Epithelial cell of prostate (primary cell): Measurements from ENCODE around the gene TRAF2.

Experiments
- DNase-seq: peaks from one replicate; pipeline ENCODE4 v3.0.0-alpha.2; 2011; ENCODE audit warnings: low read depth, low spot score
- H3K27ac ChIP-seq: fragments of 450-650 bp; 2 replicates; pipeline ENCODE4 v1.5.1; 2017; ENCODE audit warnings: mild to moderate bottlenecking

TRAF2 gene

GRCh38 chr9:136945333-136946227 is 59.3 kb downstream of the TRAF2 start:
- H3K27ac ChIP-seq: no peak overlapping the region
- DNase-seq: no peak

GRCh38 chr9:136946228-136947027 is 60.1 kb downstream of the TRAF2 start:
- no peak overlapping the region for H3K27ac ChIP-seq
- no peak for DNase-seq

GRCh38 chr9:136947028-136947891 is 60.9 kb downstream of the TRAF2 start:
- peak overlapping the region; percentile 74 for H3K27ac ChIP-seq
- DNase-seq: no peak

GRCh38 chr9:136947955-136948510 is 61.7 kb downstream of the TRAF2 start:
- peak overlapping the region; percentile 74 for H3K27ac ChIP-seq
- no peak for DNase-seq

- peak overlapping the region; percentile 74 for H3K27ac ChIP-seq
- DNase-seq: no peak
Observed at GRCh38 chr9:136949239-136949816, 63.0 kb downstream of the TRAF2 start.

- DNase-seq: peak; percentile 64
- peak overlapping the region; percentile 74 for H3K27ac ChIP-seq
Observed at GRCh38 chr9:136949817-136950655, 63.7 kb downstream of the TRAF2 start.

GRCh38 chr9:136950656-136951276 is 64.5 kb downstream of the TRAF2 start:
- DNase-seq: no peak
- H3K27ac ChIP-seq: peak overlapping the region; percentile 74

GRCh38 chr9:136951541-136952320 is 65.4 kb downstream of the TRAF2 start, which contains the start of gene LCN12:
TSS of gene LCN12 (plus strand) at chr9:136952273. CDS start at chr9:136952328, 55 bp downstream.
- H3K27ac ChIP-seq: no peak within 1 kb of the TSS

GRCh38 chr9:136952321-136952850 is 66.1 kb downstream of the TRAF2 start:
- H3K27ac ChIP-seq: no peak overlapping the region
- DNase-seq: no peak

More at GRCh38 chr9:136951541-136952320, 65.4 kb downstream of the TRAF2 start, which contains the start of gene LCN12:
- no peak for DNase-seq

- no peak overlapping the region for H3K27ac ChIP-seq
- DNase-seq: no peak
Observed at GRCh38 chr9:136952876-136953770, 66.8 kb downstream of the TRAF2 start.

GRCh38 chr9:136953771-136954269 is 67.5 kb downstream of the TRAF2 start:
- no peak overlapping the region for H3K27ac ChIP-seq
- DNase-seq: no peak

GRCh38 chr9:136954270-136955083 is 68.2 kb downstream of the TRAF2 start:
- no peak overlapping the region for H3K27ac ChIP-seq
- no peak for DNase-seq

- DNase-seq: no peak
- H3K27ac ChIP-seq: no peak overlapping the region
Observed at GRCh38 chr9:136955202-136955942, 69.1 kb downstream of the TRAF2 start.

- H3K27ac ChIP-seq: no peak overlapping the region
- no peak for DNase-seq
Observed at GRCh38 chr9:136955943-136956335, 69.6 kb downstream of the TRAF2 start.
